H1 (cell line): ENCODE measurements around the gene FSTL4. TPM values are rescaled to one million over a fixed set of nuclear protein-coding genes. Genes with fewer than 3 reads are reported as not detected.

ENCODE experiments used
- CTCF ChIA-PET: fragments of 300-600 bp; sonication (Branson Sonifier 250); formaldehyde crosslinking; loops from one replicate; lab custom pipeline; 2021; ENCODE audit not compliant: partially characterized antibody; lab: Charles Lee
- POLR2A ChIA-PET: fragments of 300-600 bp; sonication (Branson Sonifier 250); formaldehyde crosslinking; loops from one replicate; lab custom pipeline; 2021; ENCODE audit warnings: inconsistent platforms; ENCODE audit not compliant: partially characterized antibody; lab: Charles Lee
- DNase-seq, 2 experiments: peaks; one replicate each; pipeline versions ENCODE4 v3.0.0 to v3.0.0-alpha.2; 2010 to 2022; ENCODE audit warnings: low spot score in 2 of 2, low read depth in 1 of 2, mixed read lengths in 1 of 2
- FAIRE-seq: peaks from 2 replicates; lab custom pipeline; 2011; peaks lifted over from hg19 to GRCh38; lab: Jason Lieb, UNC
- H2AFZ ChIP-seq: 2 replicates; pipeline ENCODE4 v1.8.1; 2012; ENCODE audit warnings: low read length, inconsistent platforms
- H2AK5ac ChIP-seq: 2 replicates; pipeline ENCODE4 v1.6.1; 2013; ENCODE audit warnings: low read depth, low read length
- H2BK120ac ChIP-seq: replicated peaks from 2 replicates; pipeline ENCODE3; 2013; ENCODE audit warnings: low read depth, low read length, inconsistent platforms
- H2BK12ac ChIP-seq: 2 replicates; pipeline ENCODE4 v1.6.1; 2013; ENCODE audit warnings: low read depth, low read length
- H2BK15ac ChIP-seq: 2 replicates; pipeline ENCODE4 v1.6.1; 2013; ENCODE audit warnings: low read length
- H2BK20ac ChIP-seq: 2 replicates; pipeline ENCODE4 v1.6.1; 2013; ENCODE audit warnings: low read length
- H2BK5ac ChIP-seq: 2 replicates; pipeline ENCODE4 v1.6.1; 2013; ENCODE audit warnings: low read depth, low read length
- H3K14ac ChIP-seq: 2 replicates; pipeline ENCODE4 v1.6.1; 2013; ENCODE audit warnings: inconsistent platforms; ENCODE audit not compliant: insufficient read length
- H3K18ac ChIP-seq: 2 replicates; pipeline ENCODE4 v1.6.1; 2013; ENCODE audit warnings: low read length; ENCODE audit errors: extremely low read depth
- H3K23ac ChIP-seq: 2 replicates; pipeline ENCODE4 v1.6.1; 2013; ENCODE audit warnings: inconsistent platforms; ENCODE audit not compliant: insufficient read length
- H3K23me2 ChIP-seq: 2 replicates; pipeline ENCODE4 v1.6.1; 2013; ENCODE audit warnings: low read depth, low read length
- H3K27ac ChIP-seq: 2 replicates; pipeline ENCODE4 v1.6.1; 2011; ENCODE audit warnings: low read depth, low read length, inconsistent platforms
- H3K27me3 ChIP-seq, 4 experiments: replicated peaks in 1 of 4; 1 replicate in 1 of 4; 2 replicates in 3 of 4; pipeline versions ENCODE4 v1.6.1 to v1.8.1; 2011 to 2013; ENCODE audit warnings: low read length in 3 of 4, mild to moderate bottlenecking in 3 of 4, inconsistent platforms in 2 of 4, mixed read lengths in 2 of 4, moderate library complexity in 1 of 4; ENCODE audit not compliant: control insufficient read depth in 3 of 4, insufficient read depth in 3 of 4; ENCODE audit errors: extremely low read depth in 1 of 4
- H3K36me3 ChIP-seq, 4 experiments: 2 replicates each; pipeline versions ENCODE4 v1.6.1 to v1.8.1; 2011 to 2013; ENCODE audit warnings: mild to moderate bottlenecking in 4 of 4, low read length in 3 of 4, moderate library complexity in 2 of 4, control low read depth in 1 of 4, inconsistent platforms in 1 of 4; ENCODE audit not compliant: insufficient read depth in 4 of 4, control insufficient read depth in 2 of 4
- H3K4ac ChIP-seq: replicated peaks from 2 replicates; pipeline ENCODE3; 2013; ENCODE audit warnings: low read length, low read depth, mixed read lengths, inconsistent platforms; ENCODE audit not compliant: insufficient read length
- H3K4me1 ChIP-seq, 4 experiments: replicated peaks in 1 of 4; 1 replicate in 1 of 4; 2 replicates in 3 of 4; pipeline versions ENCODE4 v1.6.1 to v1.8.1; 2011 to 2013; ENCODE audit warnings: low read length in 3 of 4, inconsistent platforms in 2 of 4, mixed read lengths in 1 of 4; ENCODE audit not compliant: insufficient read depth in 4 of 4, control insufficient read depth in 3 of 4
- H3K4me2 ChIP-seq, 2 experiments: 2 replicates each; pipeline versions ENCODE4 v1.6.1 to v1.8.1; 2011 to 2013; ENCODE audit warnings: low read depth in 2 of 2, low read length in 2 of 2, control low read depth in 1 of 2, inconsistent platforms in 1 of 2, mild to moderate bottlenecking in 1 of 2; ENCODE audit not compliant: insufficient read depth in 1 of 2
- H3K4me3 ChIP-seq, 4 experiments: fragments of 200-600, 300-600 bp in 1 of 4; sonication (generic), shearing (Covaris generic), sonication (Bioruptor Twin) in 1 of 4; 2 replicates each; pipeline versions ENCODE4 v1.5.1 to v1.8.1; 2011 to 2016; ENCODE audit warnings: low read length in 4 of 4, low read depth in 3 of 4, control low read depth in 2 of 4, inconsistent platforms in 2 of 4, mild to moderate bottlenecking in 2 of 4, mixed read lengths in 1 of 4, moderate library complexity in 1 of 4; ENCODE audit not compliant: insufficient read depth in 2 of 4; ENCODE audit errors: extremely low read depth in 1 of 4
- H3K56ac ChIP-seq: replicated peaks from 2 replicates; pipeline ENCODE3; 2013; ENCODE audit warnings: low read depth, mild to moderate bottlenecking, mixed read lengths, low read length, inconsistent platforms; ENCODE audit not compliant: insufficient read length
- H3K79me1 ChIP-seq: 2 replicates; pipeline ENCODE4 v1.6.1; 2013; ENCODE audit warnings: low read depth, low read length, control low read depth
- H3K79me2 ChIP-seq, 2 experiments: 2 replicates each; pipeline versions ENCODE4 v1.6.1 to v1.8.1; 2012 to 2013; ENCODE audit warnings: low read length in 2 of 2, mild to moderate bottlenecking in 2 of 2, inconsistent platforms in 1 of 2; ENCODE audit not compliant: insufficient read depth in 2 of 2, control insufficient read depth in 1 of 2
- H3K9ac ChIP-seq, 4 experiments: replicated peaks in 1 of 4; 1 replicate in 1 of 4; 2 replicates in 3 of 4; pipeline versions ENCODE4 v1.6.1 to v1.8.1; 2011 to 2013; ENCODE audit warnings: low read depth in 3 of 4, low read length in 3 of 4, control low read depth in 2 of 4, mild to moderate bottlenecking in 2 of 4, moderate library complexity in 2 of 4, inconsistent platforms in 1 of 4; ENCODE audit errors: extremely low read depth in 1 of 4
- H3K9me3 ChIP-seq, 2 experiments: 2 replicates each; pipeline versions ENCODE4 v1.6.1 to v1.8.1; 2012 to 2013; ENCODE audit warnings: mild to moderate bottlenecking in 2 of 2, moderate library complexity in 2 of 2, control low read depth in 1 of 2, inconsistent platforms in 1 of 2, low read depth in 1 of 2, low read length in 1 of 2, mixed read lengths in 1 of 2; ENCODE audit not compliant: insufficient read depth in 2 of 2
- H4K20me1 ChIP-seq, 2 experiments: replicated peaks in 1 of 2; 2 replicates each; pipeline versions ENCODE3 to v1.8.1; 2011 to 2013; ENCODE audit warnings: inconsistent platforms in 2 of 2, low read length in 2 of 2, mild to moderate bottlenecking in 1 of 2; ENCODE audit not compliant: insufficient read depth in 2 of 2, control insufficient read depth in 1 of 2
- H4K5ac ChIP-seq: 2 replicates; pipeline ENCODE4 v1.6.1; 2013; ENCODE audit warnings: low read length, low read depth, mixed read lengths, inconsistent platforms; ENCODE audit not compliant: insufficient read length
- H4K8ac ChIP-seq: 2 replicates; pipeline ENCODE4 v1.8.0; 2013; ENCODE audit warnings: mild to moderate bottlenecking, moderate library complexity, low read length, inconsistent platforms; ENCODE audit not compliant: insufficient read depth; ENCODE audit errors: extremely low read depth
- H4K91ac ChIP-seq: replicated peaks from 2 replicates; pipeline ENCODE3; 2013; ENCODE audit warnings: low read length, mixed read lengths, inconsistent platforms; ENCODE audit not compliant: insufficient read length
- BCL11A ChIP-seq, 2 experiments: IDR thresholded peaks; one replicate each; pipeline ENCODE4 v1.6.1; 2011; ENCODE audit warnings: low read depth in 2 of 2, low read length in 2 of 2, mild to moderate bottlenecking in 2 of 2
- CBX5 ChIP-seq: fragments of 300-800, 300-1000 bp; sonication (generic); IDR thresholded peaks from 2 replicates; pipeline ENCODE4 v1.7.1; 2016; ENCODE audit warnings: antibody characterized with exemption, low read length, low read depth
- JUND ChIP-seq: IDR thresholded peaks from 2 replicates; pipeline ENCODE4 v1.6.1; 2011; ENCODE audit warnings: mild to moderate bottlenecking, improper control_type of control experiment, low read length
- SIRT6 ChIP-seq: IDR thresholded peaks from one replicate; pipeline ENCODE4 v1.7.1; 2012; ENCODE audit warnings: low read length, inconsistent platforms
- SIX5 ChIP-seq: IDR thresholded peaks from 2 replicates; pipeline ENCODE4 v1.6.1; 2011; ENCODE audit warnings: mild to moderate bottlenecking, low read depth, low read length
- SRF ChIP-seq: IDR thresholded peaks from 2 replicates; pipeline ENCODE4 v1.6.1; 2011; ENCODE audit warnings: mild to moderate bottlenecking, low read depth, low read length, moderate library complexity
- YY1 ChIP-seq: IDR thresholded peaks from 2 replicates; pipeline ENCODE4 v1.6.1; 2011; ENCODE audit warnings: low read depth, mild to moderate bottlenecking, low read length
- WGBS, 2 experiments: shearing (Covaris generic) in 1 of 2; methylation state at CpG; one replicate each; pipeline versions ENCODE4 v1.1.6 to v1.1.7; 2013 to 2015; ENCODE audit warnings: low lambda C conversion rate in 2 of 2, mixed read lengths in 2 of 2, inconsistent platforms in 1 of 2, low coverage in 1 of 2, missing lambda C conversion rate in 1 of 2; ENCODE audit not compliant: insufficient replicate concordance in 2 of 2, insufficient coverage in 1 of 2, insufficient read length in 1 of 2; ENCODE audit errors: extremely low coverage in 1 of 2, missing lambda C conversion rate in 1 of 2; 5-methylcytosine and 5-hydroxymethylcytosine counted together
- polyA plus RNA-seq, 7 experiments: library from polyadenylated mRNA; depleted of rRNA in 3 of 7; stranded (reverse) in 5 of 7; unstranded in 2 of 7; fragments of >200 nt in 5 of 7; fragments of 200-250 nt in 2 of 7; gene quantifications; 1 replicate in 5 of 7; 2 replicates in 1 of 7; 4 replicates in 1 of 7; pipeline versions ENCODE4 v1.2.1 to v1.2.3, GENCODE V29; 2011 to 2013; ENCODE audit warnings: missing spikeins in 2 of 7, mixed read lengths in 2 of 7
- total RNA-seq: library from RNA; stranded (reverse); fragmentation: NEBNext Ultra II Directional; extraction: Animal tissue kit (Norgen Biotek cat#: 25700); gene quantifications from 2 replicates; pipeline ENCODE4 v1.2.1, GENCODE V29; 2021
- TF ChIP-seq, protein P1 (sequence below), 3 experiments: IDR thresholded peaks; 1 replicate in 2 of 3; 2 replicates in 1 of 3; pipeline versions ENCODE4 v1.5.1 to v1.6.1; 2011; ENCODE audit warnings: low read length in 3 of 3, mild to moderate bottlenecking in 3 of 3, inconsistent platforms in 2 of 3, low read depth in 1 of 3, moderate library complexity in 1 of 3; ENCODE audit not compliant: insufficient read depth in 1 of 3; ENCODE audit errors: control extremely low read depth in 1 of 3
- TF ChIP-seq, protein P2 (sequence below): IDR thresholded peaks from 2 replicates; pipeline ENCODE4 v1.6.1; 2011; ENCODE audit warnings: low read length, improper control_type of control experiment

The FSTL4 gene
- total and polyA plus RNA-seq, 2 of the 8 experiments (the other 6 are each of a cell fraction or from before 2014, with no cell fraction given), result 3.1 to 4.1 TPM

DNA sequence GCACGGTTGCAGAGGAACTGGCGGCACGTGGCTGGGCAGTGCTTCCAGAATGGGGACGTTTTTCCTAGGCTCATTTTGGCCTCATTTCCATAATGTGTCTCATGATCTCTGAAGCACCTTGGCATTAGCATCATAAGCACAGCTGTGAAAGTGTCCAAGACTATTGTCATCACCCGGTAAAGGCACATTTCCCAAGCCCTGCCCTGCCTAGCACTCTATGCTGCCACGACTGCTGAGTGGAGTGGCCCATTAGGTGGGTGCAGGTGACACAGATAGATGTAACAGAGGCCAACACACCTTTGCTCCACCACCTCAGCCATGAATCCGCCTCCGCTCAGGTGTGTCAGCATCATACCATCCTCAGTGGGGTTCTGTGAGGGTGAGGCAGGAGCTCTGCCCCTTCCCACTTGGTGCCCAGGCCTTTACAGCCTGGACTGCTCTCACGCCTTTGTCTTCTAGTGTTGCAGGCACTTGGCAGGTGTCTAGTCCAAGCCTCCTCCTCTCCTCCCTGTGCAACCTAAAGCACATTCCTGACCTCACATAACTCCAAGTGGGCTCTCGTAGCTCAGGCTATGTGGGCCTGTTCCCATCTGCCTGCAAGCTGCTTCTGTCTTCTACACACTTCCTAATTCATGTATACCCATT, 213.0 kb downstream of the FSTL4 start:
- Histone ChIP-seq H3K14ac (no peak overlapping the region), H4K8ac (no peak overlapping the region), H3K27ac (no peak overlapping the region), H3K4me2 (no peak overlapping the region), H2AFZ (no peak overlapping the region), H2BK12ac (no peak overlapping the region), H3K23me2 (no peaks in the 10 kb centered on the region), H3K18ac (no peak overlapping the region), H4K5ac (no peak overlapping the region), H2BK20ac (no peak overlapping the region), H2BK120ac (no peak overlapping the region), H3K4me3 (no peak overlapping the region), H3K36me3 (peaks cover 0 to 3% (median 0%) of the 10 kb centered on the region in 4 experiments; a peak in 1 of 8 replicates), H3K4ac (no peak overlapping the region), H3K79me1 (no peaks in the 10 kb centered on the region), H3K56ac (no peak overlapping the region), H2BK5ac (no peak overlapping the region), H4K20me1 (no peaks in the 10 kb centered on the region), H3K23ac (no peak overlapping the region), H3K27me3 (no peaks in the 10 kb centered on the region), H3K4me1 (peaks cover 3 to 19% (median 11%) of the 10 kb centered on the region in 4 experiments; a peak in 5 of 7 replicates), H2AK5ac (no peak overlapping the region; the same call in 1 of the 2 replicates), H3K9me3 (peaks cover 0 to 6% of the 10 kb centered on the region in 2 experiments; a peak in 1 of 4 replicates), H3K9ac (no peak overlapping the region), H2BK15ac (0 out of 2 replicates have a peak overlapping the region, but pooled peaks have one; percentile 32), H3K79me2 (no peaks in the 10 kb centered on the region), H4K91ac (no peak overlapping the region)
- WGBS, 2 experiments, result 93% methylated on average over 10 of the region's 10 CpGs; no CpG with 5 or more reads in 1 of the 2 experiments
- FAIRE-seq (no peak), DNase-seq (no peak)
- CTCF ChIA-PET, result interaction anchor here (0.8 to 9.4 kb wide), 4 partner anchors 9 to 597 kb away, joined by 3 to 78 read pairs (median 7); no protein-coding TSS in a partner anchor
- POLR2A ChIA-PET, result interaction anchor here (0.6 to 1.1 kb wide), 3 partner anchors 42 to 347 kb away, joined by 3 read pairs; partner anchors contain the start of gene HSPA4
- TF ChIP-seq BCL11A (IDR thresholded peaks at IDR 0.05; ENCODE audit: low read depth in 2 of 2, low read length in 2 of 2) (no peak), SRF (no peak), SIRT6 (no peak), SIX5 (no peak), JUND (no peak), YY1 (no peak), CBX5 (no peak)
- TF ChIP-seq, protein P1, sequence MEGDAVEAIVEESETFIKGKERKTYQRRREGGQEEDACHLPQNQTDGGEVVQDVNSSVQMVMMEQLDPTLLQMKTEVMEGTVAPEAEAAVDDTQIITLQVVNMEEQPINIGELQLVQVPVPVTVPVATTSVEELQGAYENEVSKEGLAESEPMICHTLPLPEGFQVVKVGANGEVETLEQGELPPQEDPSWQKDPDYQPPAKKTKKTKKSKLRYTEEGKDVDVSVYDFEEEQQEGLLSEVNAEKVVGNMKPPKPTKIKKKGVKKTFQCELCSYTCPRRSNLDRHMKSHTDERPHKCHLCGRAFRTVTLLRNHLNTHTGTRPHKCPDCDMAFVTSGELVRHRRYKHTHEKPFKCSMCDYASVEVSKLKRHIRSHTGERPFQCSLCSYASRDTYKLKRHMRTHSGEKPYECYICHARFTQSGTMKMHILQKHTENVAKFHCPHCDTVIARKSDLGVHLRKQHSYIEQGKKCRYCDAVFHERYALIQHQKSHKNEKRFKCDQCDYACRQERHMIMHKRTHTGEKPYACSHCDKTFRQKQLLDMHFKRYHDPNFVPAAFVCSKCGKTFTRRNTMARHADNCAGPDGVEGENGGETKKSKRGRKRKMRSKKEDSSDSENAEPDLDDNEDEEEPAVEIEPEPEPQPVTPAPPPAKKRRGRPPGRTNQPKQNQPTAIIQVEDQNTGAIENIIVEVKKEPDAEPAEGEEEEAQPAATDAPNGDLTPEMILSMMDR (IDR thresholded peaks at IDR 0.05; ENCODE audit: control extremely low read depth in 1 of 3, insufficient read depth in 1 of 3, low read depth in 1 of 3, low read length in 3 of 3), result no peak
- TF ChIP-seq, protein P2, sequence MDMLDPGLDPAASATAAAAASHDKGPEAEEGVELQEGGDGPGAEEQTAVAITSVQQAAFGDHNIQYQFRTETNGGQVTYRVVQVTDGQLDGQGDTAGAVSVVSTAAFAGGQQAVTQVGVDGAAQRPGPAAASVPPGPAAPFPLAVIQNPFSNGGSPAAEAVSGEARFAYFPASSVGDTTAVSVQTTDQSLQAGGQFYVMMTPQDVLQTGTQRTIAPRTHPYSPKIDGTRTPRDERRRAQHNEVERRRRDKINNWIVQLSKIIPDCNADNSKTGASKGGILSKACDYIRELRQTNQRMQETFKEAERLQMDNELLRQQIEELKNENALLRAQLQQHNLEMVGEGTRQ, result no peak
